GM18508 (cell line): ENCODE results near the gene CFAP210.

Experiments
- ATAC-seq: cut with Tn5 transposase; IDR thresholded peaks from one replicate; pipeline ENCODE4 v1.9.1; 2021; ENCODE audit warnings: moderate number of reproducible peaks; ENCODE audit not compliant: insufficient read depth, unreplicated experiment

CFAP210 gene

DNA sequence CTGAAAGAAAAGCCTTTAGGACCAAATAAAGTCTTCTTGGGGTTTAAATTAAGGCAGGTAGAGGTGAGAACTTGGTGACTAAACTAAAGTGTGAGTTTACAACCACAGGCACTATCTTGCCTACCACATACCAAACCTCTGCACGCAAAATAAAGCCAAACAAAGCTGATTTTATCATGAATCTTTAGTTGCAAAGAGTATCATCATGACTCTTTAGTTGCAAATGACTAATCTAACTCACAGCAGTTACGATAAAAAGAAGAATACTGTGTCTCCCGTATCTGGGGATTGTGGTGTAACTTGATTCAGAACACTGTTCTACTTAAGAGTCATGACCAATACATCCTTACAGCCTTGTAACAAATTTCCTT is 11.2 kb downstream of the CFAP210 start:
- ATAC-seq: no peak

DNA sequence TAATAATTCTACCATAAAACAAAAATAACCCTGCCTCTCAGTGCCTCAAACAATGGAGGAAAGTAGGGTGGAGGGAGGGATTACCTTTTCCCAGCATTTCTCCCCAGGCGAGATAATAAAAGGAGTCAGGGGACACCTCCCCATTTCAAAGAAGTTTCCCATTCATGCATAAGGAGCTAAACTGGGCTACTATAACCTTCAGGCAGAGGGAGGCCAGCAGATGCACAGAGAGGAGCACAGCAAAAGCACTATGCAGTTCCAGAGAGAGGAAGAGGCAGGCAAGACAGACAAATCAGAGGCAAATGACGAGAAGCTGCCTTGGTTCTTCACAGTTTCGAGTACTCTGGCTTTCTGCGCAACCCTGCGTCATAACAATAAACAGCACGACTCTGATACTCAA is 17.4 kb downstream of the CFAP210 start:
- ATAC-seq: no peak

DNA sequence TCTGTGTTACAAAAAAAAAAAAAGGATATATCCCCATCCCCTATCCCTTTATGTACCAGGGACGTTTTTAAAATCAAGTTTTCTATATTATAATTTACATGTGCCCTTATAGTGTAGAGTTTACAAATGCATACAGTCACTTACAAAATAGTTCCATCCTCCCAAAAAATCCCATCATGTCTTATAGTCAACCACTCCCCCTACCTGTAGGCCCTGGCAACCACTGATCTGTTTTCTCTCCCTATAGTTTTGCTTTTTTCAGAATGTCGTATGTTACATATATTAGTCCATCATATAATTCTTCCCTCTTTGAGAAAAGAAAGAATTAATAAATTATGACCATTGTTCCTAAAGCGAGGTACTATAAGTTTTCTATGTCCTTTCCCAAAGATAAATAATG is 17.8 kb downstream of the CFAP210 start:
- ATAC-seq: no peak

DNA sequence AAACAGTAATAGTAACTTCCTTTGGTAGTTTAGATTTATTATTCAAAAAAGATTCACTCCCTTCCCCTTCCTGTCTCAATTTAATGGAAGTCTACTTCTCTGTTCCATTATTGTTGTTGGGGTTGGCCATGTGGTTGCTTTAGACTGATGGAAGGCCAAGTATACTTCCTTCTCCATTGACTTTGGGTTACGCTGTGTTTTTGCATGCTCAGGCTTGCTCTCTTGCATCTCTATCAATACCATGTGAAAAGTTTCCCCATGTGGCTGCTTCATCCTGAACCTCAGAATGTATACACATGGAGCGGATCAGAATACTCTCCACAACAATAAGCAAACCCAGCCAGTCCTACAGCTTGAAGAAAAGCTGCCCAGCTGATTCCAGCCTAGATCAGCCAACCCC is 20.3 kb downstream of the CFAP210 start:
- ATAC-seq: no peak

DNA sequence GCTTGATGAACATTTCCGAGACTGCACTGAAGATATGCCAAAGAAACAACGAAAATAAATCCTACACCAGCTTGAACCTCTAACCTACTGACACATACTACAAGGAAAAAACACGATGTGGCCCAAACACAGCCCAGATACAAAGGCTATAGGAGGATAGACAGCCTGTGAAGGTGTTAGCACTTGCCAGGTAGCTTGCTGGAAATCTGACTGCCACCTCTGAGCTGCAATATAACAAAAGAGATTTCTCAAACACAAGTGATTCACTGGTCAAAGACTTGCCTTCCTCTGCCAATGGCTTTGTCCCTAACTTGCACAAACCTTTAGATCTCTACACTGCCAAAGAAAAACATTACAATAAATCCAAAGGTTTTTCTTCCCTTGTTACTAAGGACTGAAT is 21.1 kb downstream of the CFAP210 start:
- no peak for ATAC-seq

DNA sequence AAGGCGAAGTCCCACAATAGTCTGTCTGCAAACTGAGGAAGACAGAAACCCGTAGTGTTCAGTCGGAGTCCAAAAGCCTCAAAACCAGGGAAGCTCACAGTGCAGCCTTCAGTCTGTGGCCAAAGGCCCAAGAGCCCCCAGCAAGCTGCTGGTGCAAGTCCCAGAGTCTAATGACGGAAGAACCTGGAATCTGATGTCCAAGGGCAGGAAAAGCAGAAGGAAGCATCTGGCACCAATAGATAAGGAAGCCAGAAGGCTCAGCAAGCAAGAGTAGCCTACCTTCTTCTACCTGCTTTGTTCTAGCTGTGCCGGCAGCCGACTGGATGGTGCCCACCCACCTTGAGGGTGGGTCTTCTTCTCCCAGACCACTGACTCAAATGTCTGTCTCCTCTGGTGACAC is 21.8 kb downstream of the CFAP210 start:
- no peak for ATAC-seq

DNA sequence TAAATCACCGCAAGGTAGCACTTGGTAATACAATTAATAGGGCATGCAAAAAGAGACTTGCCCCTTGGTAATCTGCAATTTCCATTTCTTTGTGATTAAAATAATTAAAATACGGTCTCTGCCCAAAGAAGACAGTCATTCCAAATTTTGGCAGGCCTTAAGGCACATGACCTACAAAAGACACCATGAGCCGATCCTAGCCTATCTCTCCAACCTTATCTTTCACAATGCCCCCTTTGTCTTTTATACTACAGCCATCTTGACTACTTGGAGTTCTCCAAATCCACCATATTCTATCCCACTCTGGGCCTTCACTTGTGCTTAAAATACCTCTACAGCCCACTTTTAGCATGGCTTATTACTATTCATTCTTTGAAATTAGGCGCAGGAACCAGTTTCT is 23.3 kb downstream of the CFAP210 start:
- ATAC-seq: no peak

DNA sequence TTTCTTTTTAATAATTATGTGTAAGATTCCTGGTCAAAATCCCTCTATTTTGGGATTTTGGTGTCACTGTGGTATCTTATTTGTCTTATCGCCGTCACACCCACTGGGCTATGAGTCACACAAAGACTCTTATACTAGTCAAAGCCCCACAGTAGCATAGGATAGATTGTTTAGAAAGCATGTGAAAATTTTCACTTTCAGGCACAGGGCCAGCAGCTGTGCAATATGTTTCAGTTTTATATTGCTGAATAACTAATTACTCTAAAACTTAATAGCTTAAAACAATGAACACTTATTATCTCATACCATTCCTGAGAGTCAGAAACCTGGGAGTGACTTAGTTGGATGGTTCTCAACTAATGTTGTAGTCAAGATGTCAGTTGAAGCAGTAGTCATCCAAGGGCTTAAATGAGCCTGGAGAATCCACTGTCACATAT is 24.0 kb downstream of the CFAP210 start:
- ATAC-seq: no peak

DNA sequence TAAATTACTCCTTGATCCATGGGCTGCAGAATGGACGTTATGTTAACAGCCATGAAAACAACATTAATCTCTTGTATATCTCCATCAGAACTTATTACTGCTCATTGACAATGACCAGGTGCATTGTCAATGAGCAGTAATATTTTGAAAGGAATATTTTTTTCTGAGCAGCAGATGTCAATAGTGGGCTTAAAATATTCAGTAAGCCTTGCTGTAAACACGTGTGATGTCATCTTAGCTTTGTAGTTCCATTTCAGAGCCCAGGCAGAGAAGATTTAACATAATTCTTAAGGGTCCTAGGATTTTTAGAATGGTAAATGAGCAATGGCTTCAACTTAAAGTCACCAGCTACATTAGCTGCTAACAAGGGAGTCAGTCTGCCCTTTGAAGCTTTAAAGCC is 26.6 kb downstream of the CFAP210 start:
- ATAC-seq: no peak

DNA sequence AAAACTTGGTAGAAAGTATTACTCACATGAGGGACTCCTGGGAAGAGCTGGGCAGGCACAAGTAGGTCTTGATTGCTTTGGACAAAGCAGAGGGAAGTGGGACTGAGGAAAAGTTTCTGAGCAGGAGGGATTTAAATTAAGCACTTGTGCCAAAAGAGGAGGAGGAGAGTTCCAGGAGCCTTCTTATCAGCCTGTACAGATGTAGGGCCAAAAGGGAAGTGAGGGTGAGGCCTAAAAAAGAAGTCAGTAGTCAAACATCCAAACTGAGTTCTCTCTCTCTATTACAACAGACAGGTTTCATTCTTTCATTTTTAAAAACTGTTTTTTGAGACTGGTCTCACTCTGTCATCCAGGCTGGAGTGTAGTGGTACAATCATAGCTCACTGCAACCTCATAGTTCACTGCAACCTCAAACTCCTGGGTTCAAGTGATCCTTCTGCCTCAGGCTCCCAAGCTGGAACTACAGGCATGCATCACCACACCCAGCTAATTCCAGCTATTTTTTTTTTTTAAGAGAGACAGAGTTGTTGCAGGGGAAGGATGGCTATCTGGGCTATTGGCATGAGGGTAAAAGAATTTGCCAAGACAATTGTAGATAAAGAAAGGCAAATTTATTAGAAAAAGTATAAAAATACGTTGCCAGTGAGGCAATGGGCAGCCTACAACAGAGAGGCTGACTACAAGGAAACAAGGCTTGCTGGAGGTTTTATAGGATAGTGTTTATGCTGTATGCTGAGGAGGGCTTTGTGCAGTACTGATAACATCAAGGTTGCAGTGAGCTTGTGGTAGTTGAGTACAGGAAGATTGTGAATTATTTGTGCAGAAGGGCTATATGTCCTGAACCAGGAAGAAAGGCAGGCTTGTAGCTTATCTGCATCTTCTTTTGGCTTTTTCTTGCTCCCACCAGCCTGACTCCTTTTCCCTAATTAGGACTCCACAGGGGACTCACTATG is 29.0 kb downstream of the CFAP210 start:
- no peak for ATAC-seq

DNA sequence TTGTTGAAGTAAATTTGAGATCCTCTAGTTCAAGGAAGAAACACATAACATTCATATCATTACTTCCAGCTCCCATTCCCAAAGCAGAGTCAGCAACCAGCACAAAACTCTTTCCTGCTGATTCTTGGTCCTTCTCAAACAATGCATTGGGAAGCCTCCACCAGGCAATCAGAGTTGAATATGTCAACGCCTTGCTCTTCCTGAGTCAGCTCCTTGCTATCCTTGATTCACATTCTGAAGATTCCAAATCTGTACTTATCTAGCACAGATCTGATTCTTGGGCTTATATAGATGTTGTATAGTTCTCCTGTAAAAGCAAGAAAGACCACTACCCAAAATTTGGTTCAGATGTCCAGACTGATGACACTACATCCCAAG is 29.6 kb downstream of the CFAP210 start:
- ATAC-seq: no peak

DNA sequence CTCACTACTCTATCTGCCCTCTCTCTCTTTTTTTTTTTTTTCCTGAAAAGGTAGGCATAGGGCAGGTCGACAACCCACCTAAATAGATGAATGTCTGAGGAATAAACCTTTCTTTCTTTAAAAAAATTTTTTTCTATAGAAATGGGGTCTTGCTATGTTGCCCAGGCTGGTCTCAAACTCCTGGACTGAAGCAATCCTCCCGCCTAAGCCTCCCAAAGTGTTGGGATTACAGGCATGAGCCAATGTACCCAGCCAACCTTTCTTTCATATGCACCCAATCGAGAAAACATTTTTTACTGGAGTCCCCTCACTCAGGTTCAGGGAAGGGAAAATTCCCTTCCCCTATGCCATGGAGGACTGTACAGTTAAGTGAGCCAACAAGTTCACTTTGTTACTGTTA is 31.0 kb downstream of the CFAP210 start:
- no peak for ATAC-seq

DNA sequence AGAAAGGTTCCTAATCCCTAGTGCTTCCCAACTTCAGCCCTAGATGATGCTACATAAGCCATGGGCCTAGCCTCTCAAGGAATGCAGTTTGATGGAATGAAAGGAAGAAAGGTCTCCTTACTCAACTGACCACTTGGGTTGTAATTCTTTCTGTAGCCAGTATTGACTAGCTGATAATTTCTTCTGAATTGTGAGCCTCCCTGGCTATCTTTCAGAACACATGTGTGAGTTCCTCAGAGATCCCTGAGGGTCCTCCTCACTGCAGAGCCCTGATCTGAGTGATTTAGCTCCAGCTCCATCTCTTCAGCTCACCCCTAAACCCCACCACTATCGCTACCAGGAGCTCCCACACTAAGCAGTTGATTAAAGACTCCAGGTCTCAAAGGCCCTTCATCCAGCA is 31.5 kb downstream of the CFAP210 start:
- ATAC-seq: no peak

DNA sequence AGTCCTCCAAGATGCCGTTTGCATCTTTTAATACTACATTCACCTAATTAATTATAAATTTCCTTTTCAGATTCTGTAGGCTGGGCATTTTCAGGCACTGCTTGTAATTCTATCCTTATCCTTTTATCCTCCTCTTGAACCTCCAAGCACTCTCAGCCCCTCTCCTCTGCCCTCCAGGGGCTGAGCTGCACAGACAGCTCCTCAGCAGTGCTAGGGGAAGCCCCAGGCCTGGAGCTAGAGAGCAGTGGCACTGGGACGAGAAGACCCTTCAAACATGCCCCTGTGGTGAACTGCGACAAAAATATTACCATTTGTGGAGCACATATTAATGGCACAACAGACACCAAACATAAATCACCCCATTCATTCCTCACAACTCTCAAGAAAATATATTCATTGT is 32.9 kb downstream of the CFAP210 start:
- ATAC-seq: no peak

DNA sequence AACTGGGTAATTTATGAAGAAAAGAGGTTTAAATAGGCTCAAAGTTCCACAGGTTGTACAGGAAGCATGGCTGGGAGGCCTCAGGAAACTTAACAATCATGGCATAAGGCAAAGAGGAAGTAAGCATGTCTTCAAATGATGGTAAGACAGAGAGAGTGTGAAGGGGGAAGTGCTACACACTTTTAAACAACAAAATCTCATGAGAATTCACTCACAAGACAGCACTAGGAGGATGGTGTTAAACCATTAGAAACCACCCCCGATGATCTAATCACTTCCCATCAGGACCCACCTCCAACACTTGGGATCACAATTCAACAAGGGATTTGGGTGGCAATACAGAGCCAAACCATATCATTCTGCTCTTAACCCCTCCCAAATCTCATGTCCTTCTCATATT is 34.9 kb downstream of the CFAP210 start:
- no peak for ATAC-seq

DNA sequence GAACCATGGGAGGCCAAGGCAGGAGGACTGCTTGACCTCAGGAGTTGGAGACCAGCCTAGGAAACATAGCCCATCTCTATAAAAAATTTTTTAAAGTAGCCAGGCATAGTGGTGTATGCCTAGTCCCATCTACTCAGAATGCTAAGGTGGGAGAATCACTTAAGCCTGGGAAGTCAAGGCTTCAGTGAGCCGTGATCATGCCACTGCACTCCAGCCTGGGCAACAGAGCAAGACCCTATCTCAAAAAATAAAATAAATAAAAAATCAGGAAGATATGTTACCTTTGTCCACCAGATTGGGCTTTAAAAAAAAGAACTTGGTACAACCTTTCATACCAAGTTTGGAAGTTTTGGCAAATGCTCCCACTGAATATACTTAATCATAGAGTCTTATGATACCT is 35.3 kb downstream of the CFAP210 start:
- no peak for ATAC-seq

DNA sequence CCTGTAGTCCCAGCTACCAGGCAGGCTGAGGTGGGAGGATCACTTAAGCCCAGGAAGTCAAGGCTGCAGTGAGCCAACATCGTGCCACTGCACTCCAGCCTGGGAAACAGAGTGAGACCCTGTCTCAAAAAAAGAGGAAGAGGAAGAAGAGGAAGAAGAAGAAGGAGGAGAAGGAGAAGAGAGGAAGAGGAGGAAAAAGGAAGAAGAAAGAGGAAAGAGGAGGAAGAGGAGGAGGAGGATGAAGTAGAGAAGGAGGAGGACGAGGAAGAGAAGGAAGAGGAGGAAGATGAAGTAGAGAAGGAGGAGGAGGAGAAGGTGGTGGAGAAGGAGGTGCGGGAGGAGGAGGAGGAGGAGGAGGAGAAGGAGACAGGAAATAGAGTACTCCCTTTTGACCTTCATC is 38.0 kb downstream of the CFAP210 start:
- no peak for ATAC-seq

DNA sequence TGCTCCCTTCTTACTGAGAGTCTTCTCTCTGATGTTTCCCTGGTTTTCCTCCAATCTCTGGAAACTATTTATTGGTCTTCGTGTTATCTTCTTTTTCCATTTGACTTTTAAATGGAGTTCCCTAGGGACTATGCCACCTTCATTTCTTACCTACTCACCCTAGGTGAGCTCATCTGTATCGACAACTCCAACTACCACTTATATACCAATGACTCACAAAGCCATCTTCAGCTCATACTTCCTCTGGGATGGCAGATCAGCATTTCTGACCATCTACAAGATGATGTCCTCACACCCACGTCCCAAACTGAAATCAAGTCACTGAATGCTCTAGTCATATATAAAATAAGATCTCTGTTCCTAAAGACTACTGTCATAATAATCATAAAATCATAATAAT is 40.6 kb downstream of the CFAP210 start:
- ATAC-seq: no peak

DNA sequence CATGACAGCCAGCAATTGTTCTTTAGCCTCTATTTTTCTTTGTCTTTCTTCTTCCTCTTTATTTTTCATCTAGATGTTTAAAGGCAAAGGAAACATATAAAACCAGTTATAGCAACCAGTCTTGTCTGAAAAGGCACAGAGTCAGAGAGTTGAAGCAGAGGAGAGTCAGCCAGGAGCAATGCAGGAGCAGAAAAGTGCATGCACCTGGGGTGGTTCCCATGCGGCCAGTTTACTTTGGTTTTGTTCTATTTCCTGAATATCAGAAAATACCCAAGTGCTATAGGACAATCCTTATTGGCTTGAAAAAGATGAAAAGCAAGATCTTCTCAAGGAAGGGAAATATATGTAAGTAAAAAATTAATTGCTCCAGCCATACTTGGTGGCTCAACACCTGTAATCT is 44.9 kb downstream of the CFAP210 start:
- ATAC-seq: no peak

DNA sequence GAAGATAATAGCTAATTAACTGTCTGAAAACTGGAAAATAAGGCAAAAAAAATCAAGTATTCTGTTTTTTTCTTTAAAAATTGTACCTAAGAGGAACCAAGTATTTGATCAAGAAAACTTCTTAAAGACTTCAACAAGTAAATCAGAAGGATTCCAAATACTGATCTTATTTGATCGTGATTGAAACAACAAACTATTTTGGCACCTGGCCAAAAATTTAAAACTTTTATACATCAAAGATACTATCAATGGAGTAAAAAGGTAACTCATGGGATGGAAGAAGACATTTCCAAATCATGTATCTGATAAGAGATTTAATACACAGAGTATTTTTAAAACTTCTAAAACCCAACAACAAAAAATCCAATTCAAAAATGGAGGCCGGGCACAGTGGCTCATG is 46.7 kb downstream of the CFAP210 start:
- no peak for ATAC-seq

DNA sequence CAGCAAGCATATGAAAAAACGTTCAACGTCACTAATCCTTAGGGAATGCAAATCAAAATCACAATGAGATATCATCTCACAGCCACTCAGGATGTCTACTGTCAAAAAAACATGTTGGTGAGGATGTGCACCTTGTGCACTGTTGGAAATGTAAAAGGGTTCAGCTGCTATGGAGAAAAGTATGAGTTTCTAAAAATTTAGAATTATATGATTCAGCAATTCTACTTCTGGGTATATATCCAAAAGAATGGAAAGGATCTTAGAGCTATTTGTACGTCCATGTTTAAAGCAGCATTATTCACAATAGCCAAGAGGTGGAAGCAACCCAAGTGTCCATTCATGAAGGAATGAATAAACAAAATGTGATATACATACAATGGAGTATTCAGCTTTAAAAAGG is 50.0 kb downstream of the CFAP210 start:
- no peak for ATAC-seq

DNA sequence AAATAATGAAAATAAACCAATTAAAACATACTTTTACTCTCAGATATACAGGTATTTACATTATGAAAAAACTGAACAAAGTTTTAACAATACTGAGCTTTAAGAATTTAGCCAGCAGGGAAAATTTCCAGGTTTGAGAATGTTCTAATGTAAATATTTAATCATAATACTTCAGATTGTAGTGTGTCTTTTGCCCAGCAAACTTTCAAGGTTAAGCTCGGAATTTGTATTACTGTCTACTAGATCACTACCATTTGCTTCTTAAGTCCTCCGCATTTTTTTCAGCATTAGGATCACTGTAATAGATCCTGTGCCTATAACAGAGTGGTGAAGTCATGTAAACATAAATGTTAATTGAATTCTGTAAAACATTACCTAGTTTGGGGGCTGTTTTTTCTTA is 52.7 kb downstream of the CFAP210 start:
- no peak for ATAC-seq
